Measurements from ENCODE around the gene PUS1.

DNA sequence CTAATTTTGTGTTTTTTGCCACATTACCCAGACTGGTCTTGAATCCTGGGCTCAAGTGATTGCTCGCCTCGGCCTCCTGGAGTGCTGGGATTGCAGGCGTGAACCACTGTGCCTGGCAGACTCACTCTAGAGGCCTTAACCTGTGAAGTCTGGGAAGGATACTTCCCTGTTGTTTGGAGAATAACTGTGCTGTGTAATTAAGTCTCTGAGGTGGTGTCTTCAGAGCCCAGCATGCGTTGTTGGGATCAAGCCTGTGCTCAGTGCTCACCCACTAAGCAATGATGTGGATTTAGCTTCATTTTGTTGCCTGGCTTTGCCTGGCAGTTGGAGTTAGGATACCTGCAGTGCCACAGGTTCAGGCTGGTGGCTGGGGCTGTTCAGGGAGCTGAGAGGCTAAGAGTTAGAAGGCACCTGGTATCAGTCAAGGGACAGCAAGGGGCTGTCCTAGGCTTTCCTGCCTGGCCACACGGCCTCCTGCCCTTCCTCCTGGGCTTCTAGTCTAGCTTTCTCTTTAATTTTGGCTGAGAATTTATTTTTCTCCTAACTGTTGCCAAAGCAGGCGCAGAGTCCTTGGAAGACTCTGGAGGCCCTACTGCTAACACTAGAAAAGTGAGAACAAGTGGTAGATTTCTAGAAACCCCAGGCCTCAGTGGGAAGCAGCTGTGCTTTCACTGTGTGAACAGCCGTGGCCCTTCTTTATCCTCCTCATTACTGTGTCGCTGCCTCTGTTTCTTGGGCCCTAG lies 59.1 kb downstream of the PUS1 start:
- TF ChIP-seq FOXM1 (IDR thresholded peaks at IDR 0.05; ENCODE audit: borderline replicate concordance, low read depth) (no peak), EGR1 (IDR thresholded peaks at IDR 0.05) (no peak), RAD21 (IDR thresholded peaks at IDR 0.05; ENCODE audit: low read depth) (no peak), TCF12 (IDR thresholded peaks at IDR 0.05; ENCODE audit: low read depth) (no peak)
